ENCODE results near the gene PLEK2. TPM values are rescaled to one million over a fixed set of nuclear protein-coding genes. Genes with fewer than 3 reads are reported as not detected.
"Not testable (repeated sequence)": the region's sequence is repeated elsewhere in the genome, so short reads cannot be mapped to it uniquely, and the experiment has no call there.

PLEK2 gene
- total RNA-seq, 1 donor from 2014 or later = not detected

GRCh38 chr14:67372833-67373232 is 39.1 kb downstream of the PLEK2 start:
- ATAC-seq (no peak), DNase-seq (no peak)
- intact Hi-C loops (cut with micrococcal nuclease) = no loop called here

GRCh38 chr14:67371247-67372148 is 40.5 kb downstream of the PLEK2 start:
- DNase-seq (no peak), ATAC-seq (no peak)
- intact Hi-C loops (cut with micrococcal nuclease) = no loop called here

GRCh38 chr14:67370830-67371229 is 41.1 kb downstream of the PLEK2 start:
- intact Hi-C loops (cut with micrococcal nuclease) = no loop called here
- DNase-seq (no peak), ATAC-seq (no peak)

GRCh38 chr14:67365476-67365875 is 46.5 kb downstream of the PLEK2 start:
- no peak for DNase-seq
- intact Hi-C loops (cut with micrococcal nuclease) = no loop called here
- no peak for ATAC-seq

GRCh38 chr14:67360470-67361206 is 51.3 kb downstream of the PLEK2 start:
- peak; percentile 39 for ATAC-seq
- intact Hi-C loops (cut with micrococcal nuclease) = no loop called here
- no peak for DNase-seq

- ATAC-seq = peak; percentile 98
These were observed 52.0 kb downstream of the PLEK2 start, which contains the start of the genes ATP6V1D and EIF2S1 for GRCh38 chr14:67359775-67360469. Gene ATP6V1D, minus strand, starts transcription at chr14:67359804. Its CDS starts 106 bp downstream, at chr14:67359698. Gene EIF2S1, plus strand, starts transcription at chr14:67360328. Its CDS starts 4,440 bp downstream, at chr14:67364768.

GRCh38 chr14:67358924-67359774 is 52.8 kb downstream of the PLEK2 start:
- ATAC-seq (no peak), DNase-seq (no peak)
- intact Hi-C loops (cut with micrococcal nuclease) = no loop called here

More at GRCh38 chr14:67359775-67360469, 52.0 kb downstream of the PLEK2 start, which contains the start of the genes ATP6V1D and EIF2S1:
- intact Hi-C loops (cut with micrococcal nuclease) = no loop called here
- DNase-seq = peak; percentile 100

- ATAC-seq (no peak), DNase-seq (no peak)
- intact Hi-C loops (cut with micrococcal nuclease) = no loop called here
These were observed 54.0 kb downstream of the PLEK2 start for GRCh38 chr14:67357969-67358354.

GRCh38 chr14:67357186-67357968 is 54.6 kb downstream of the PLEK2 start:
- intact Hi-C loops (cut with micrococcal nuclease) = no loop called here
- ATAC-seq (no peak), DNase-seq (no peak)

GRCh38 chr14:67352055-67352454 is 59.9 kb downstream of the PLEK2 start:
- ATAC-seq = no peak
- intact Hi-C loops (cut with micrococcal nuclease) = no loop called here
- DNase-seq = no peak

GRCh38 chr14:67345583-67345982 is 66.4 kb downstream of the PLEK2 start:
- ATAC-seq (no peak), DNase-seq (no peak)
- intact Hi-C loops (cut with micrococcal nuclease) = no loop called here

GRCh38 chr14:67343601-67344230 is 68.2 kb downstream of the PLEK2 start:
- ATAC-seq = no peak
- intact Hi-C loops (cut with micrococcal nuclease) = no loop called here

GRCh38 chr14:67341231-67341630 is 70.7 kb downstream of the PLEK2 start:
- DNase-seq; ATAC-seq; intact Hi-C loops (cut with micrococcal nuclease): not testable (repeated sequence)

More at GRCh38 chr14:67343601-67344230, 68.2 kb downstream of the PLEK2 start:
- DNase-seq = no peak

Data from left ventricle myocardium superior (tissue), 1 donor.